Psoas muscle (tissue), 8 donors: ENCODE measurements around the gene NCR1. TPM values are rescaled to one million over a fixed set of nuclear protein-coding genes. Genes with fewer than 3 reads are reported as not detected.
"Not testable (repeated sequence)": the region's sequence is repeated elsewhere in the genome, so short reads cannot be mapped to it uniquely, and the experiment has no call there.

Experiments
- ATAC-seq, 4 donors: fragments of 200-7000 bp; cut with Tn5 transposase; one replicate each; pipeline ENCODE4 v1.9.1; 2020; ENCODE audit warnings: moderate library complexity in 3 of 4, mild to moderate bottlenecking in 2 of 4
- DNase-seq, 2 donors: peaks; one replicate each; pipeline ENCODE4 v3.0.0-alpha.2; 2020
- H3K27ac ChIP-seq: fragments of 200-600 bp; one replicate; pipeline ENCODE4 v1.8.0; 2022
- H3K27me3 ChIP-seq, 3 donors: fragments of 200-600 bp in 1 of 3; one replicate each; pipeline versions ENCODE4 v1.6.1 to v1.8.0; 2013 to 2022; ENCODE audit warnings: low read length in 2 of 3, mild to moderate bottlenecking in 2 of 3, moderate library complexity in 1 of 3; ENCODE audit not compliant: insufficient read depth in 3 of 3
- H3K36me3 ChIP-seq, 2 donors: fragments of 200-600 bp in 1 of 2; one replicate each; pipeline versions ENCODE4 v1.6.1 to v1.8.0; 2013 to 2022; ENCODE audit warnings: low read depth in 1 of 2, mild to moderate bottlenecking in 1 of 2, moderate library complexity in 1 of 2; ENCODE audit not compliant: insufficient read depth in 1 of 2
- H3K4me1 ChIP-seq: fragments of 200-600 bp; one replicate; pipeline ENCODE4 v1.8.0; 2022
- H3K4me3 ChIP-seq: fragments of 200-600 bp; one replicate; pipeline ENCODE4 v1.8.0; 2022; ENCODE audit warnings: mild to moderate bottlenecking
- H3K9me3 ChIP-seq: fragments of 200-600 bp; one replicate; pipeline ENCODE4 v1.8.0; 2022
- CTCF ChIP-seq: fragments of 200-600 bp; IDR thresholded peaks from one replicate; pipeline ENCODE4 v1.8.0; 2022; ENCODE audit warnings: antibody characterized with exemption
- WGBS, 3 donors: extraction: QIAGEN DNeasy Blood & Tissue Kit; methylation state at CpG; one replicate each; pipeline versions ENCODE4 v1.1.6 to v1.1.7; 2013; 5-methylcytosine and 5-hydroxymethylcytosine counted together
- intact Hi-C, 2 donors: fragments of 100-400 bp; cut with DNase I; formaldehyde crosslinking; loops; one replicate each; pipeline versions ENCODE4 v1.11.0 to v1.14.2; 2022
- polyA plus RNA-seq, 3 donors: library from polyadenylated mRNA; stranded (reverse); fragments of 200-250 nt; gene quantifications; one replicate each; pipeline ENCODE4 v1.2.3, GENCODE V29; 2013
- total RNA-seq, 4 donors: library from RNA; stranded (reverse); fragmentation: NEBNext Ultra II Directional in 2 of 4; extraction: Animal tissue kit (Norgen Biotek cat#: 25700) in 2 of 4; gene quantifications; one replicate each; pipeline versions ENCODE4 v1.2.1 to v1.2.4, GENCODE V29; 2021 to 2023
- donor health status: healthy with polysubstance abuse.
- donor health status: DM: no; HTN: no; CAD: no; lungs with moderate emphysema.
- donor health status: Bipolar disorder and iron deficiency.
- donor health status: healthy.
- donor health status: DM: yes; HTN: yes; CAD: no.
- donor health status: DM: no; HTN: no; CAD: no.
- donor health status: DM: no; HTN: no; CAD: no.
- donor health status: DM: yes; HTN: yes; CAD: no.

NCR1 gene
- total and polyA plus RNA-seq, 7 donors: 0.27 to 0.32 TPM; not detected in 5

- Histone ChIP-seq H3K9me3 (no peaks in the 10 kb centered on the region), H3K27me3 (no peaks in the 10 kb centered on the region), H3K4me1 (no peaks in the 10 kb centered on the region), H3K4me3 (no peak within 1 kb of the TSS), H3K36me3 (no peaks in the 10 kb centered on the region), H3K27ac (no peak within 1 kb of the TSS)
- no peak for TF ChIP-seq CTCF
- 80 to 87% (median 80%) methylated on average over 8 of the region's 8 CpGs for WGBS, 3 donors
- intact Hi-C loops: no loop called here
- ATAC-seq (no peak), DNase-seq (no peak)
These were observed 41.4 kb downstream of the NCR1 start, which contains the start of gene NLRP7 for GRCh38 chr19:54947381-54947780. Gene NLRP7 (minus strand): TSS chr19:54947530.

GRCh38 chr19:54949412-54949811, 43.5 kb downstream of the NCR1 start:
- 35 to 69% (median 66%) methylated on average over 2 of the region's 2 CpGs for WGBS, 3 donors
- no peak for DNase-seq
- no peaks in the 10 kb centered on the region for H3K36me3 ChIP-seq
- no peak for ATAC-seq
- intact Hi-C loops: no loop called here
- no peaks in the 10 kb centered on the region for H3K4me1 ChIP-seq
- H3K9me3 ChIP-seq: no peaks in the 10 kb centered on the region
- H3K4me3 ChIP-seq: no peak overlapping the region
- H3K27ac ChIP-seq: no peak overlapping the region
- no peak for TF ChIP-seq CTCF
- no peaks in the 10 kb centered on the region for H3K27me3 ChIP-seq

- H3K4me1 ChIP-seq, H3K9me3 ChIP-seq, H3K4me3 ChIP-seq, H3K27ac ChIP-seq, ATAC-seq, DNase-seq, H3K27me3 ChIP-seq, H3K36me3 ChIP-seq, intact Hi-C loops: not testable (repeated sequence)
- WGBS, 3 donors: 56 to 69% (median 58%) methylated on average over 6 to 10 of the region's 10 CpGs
These were observed 44.6 kb downstream of the NCR1 start for GRCh38 chr19:54950580-54950979.

- no peak for TF ChIP-seq CTCF
- no peak overlapping the region for H3K27ac ChIP-seq
- H3K9me3 ChIP-seq: no peaks in the 10 kb centered on the region
- ATAC-seq: no peak
- 76 to 84% (median 82%) methylated on average over 23 of the region's 23 CpGs for WGBS, 3 donors
- intact Hi-C loops: no loop called here
- no peak overlapping the region for H3K4me3 ChIP-seq
- H3K36me3 ChIP-seq: no peaks in the 10 kb centered on the region
- no peak for DNase-seq
- H3K27me3 ChIP-seq: no peaks in the 10 kb centered on the region
- H3K4me1 ChIP-seq: no peaks in the 10 kb centered on the region
These were observed 46.8 kb downstream of the NCR1 start for GRCh38 chr19:54952591-54953344.

GRCh38 chr19:54953345-54953713, 47.4 kb downstream of the NCR1 start:
- H3K27me3 ChIP-seq, intact Hi-C loops, H3K9me3 ChIP-seq, H3K36me3 ChIP-seq, ATAC-seq, H3K4me1 ChIP-seq, H3K27ac ChIP-seq, DNase-seq, H3K4me3 ChIP-seq: not testable (repeated sequence)
- 68 to 82% (median 79%) methylated on average over 10 of the region's 10 CpGs for WGBS, 3 donors

GRCh38 chr19:54955376-54955775, 49.4 kb downstream of the NCR1 start:
- Histone ChIP-seq H3K9me3 (no peaks in the 10 kb centered on the region), H3K4me1 (no peaks in the 10 kb centered on the region), H3K36me3 (no peaks in the 10 kb centered on the region), H3K4me3 (no peak overlapping the region), H3K27me3 (no peaks in the 10 kb centered on the region), H3K27ac (no peak overlapping the region)
- WGBS, 3 donors: 84 to 86% (median 86%) methylated on average over 11 of the region's 11 CpGs
- no peak for DNase-seq
- ATAC-seq: no peak
- intact Hi-C loops: no loop called here
- no peak for TF ChIP-seq CTCF
